Thyroid gland (tissue), 4 donors: ENCODE data around the gene C6orf132. TPM values are rescaled to one million over a fixed set of nuclear protein-coding genes. Genes with fewer than 3 reads are reported as not detected.
"Not testable (repeated sequence)": the region's sequence is repeated elsewhere in the genome, so short reads cannot be mapped to it uniquely, and the experiment has no call there.

Source experiments
- DNase-seq, 2 donors: peaks; one replicate each; pipeline ENCODE4 v3.0.0-alpha.2; 2019
- H3K27ac ChIP-seq, 3 donors: fragments of 200-600 bp; sonication (generic); 1 replicate in 2 of 3; 2 replicates in 1 of 3; pipeline ENCODE4 v1.5.1; 2016 to 2019; ENCODE audit warnings: mild to moderate bottlenecking in 1 of 3, moderate library complexity in 1 of 3
- H3K27me3 ChIP-seq: fragments of 200-600 bp; sonication (generic); one replicate; pipeline ENCODE4 v1.5.1; 2019
- H3K36me3 ChIP-seq, 2 donors: fragments of 200-600 bp; sonication (generic); one replicate each; pipeline ENCODE4 v1.5.1; 2016 to 2019
- H3K4me1 ChIP-seq, 2 donors: fragments of 200-600 bp; sonication (generic); one replicate each; pipeline ENCODE4 v1.5.1; 2017 to 2019
- H3K4me3 ChIP-seq, 3 donors: fragments of 200-600 bp; sonication (generic); replicated peaks in 1 of 3; 1 replicate in 2 of 3; 2 replicates in 1 of 3; pipeline ENCODE4 v1.5.1; 2016; ENCODE audit warnings: mild to moderate bottlenecking in 1 of 3
- H3K9me3 ChIP-seq: fragments of 200-600 bp; sonication (generic); one replicate; pipeline ENCODE4 v1.5.1; 2017
- POLR2A ChIP-seq, 2 donors: fragments of 450-650 bp; IDR thresholded peaks; one replicate each; pipeline ENCODE4 v1.6.1; 2017; ENCODE audit warnings: antibody characterized with exemption in 2 of 2, mild to moderate bottlenecking in 2 of 2, moderate library complexity in 1 of 2
- WGBS, 2 donors: methylation state at CpG; one replicate each; pipeline ENCODE4 v1.1.5; 2017; 5-methylcytosine and 5-hydroxymethylcytosine counted together
- intact Hi-C: fragments of 100-400 bp; cut with DNase I; formaldehyde crosslinking; loops from one replicate; pipeline ENCODE4 v1.15.1; 2023
- total RNA-seq, 4 donors: library from RNA; depleted of rRNA; stranded (reverse); fragments of >200 nt; gene quantifications; one replicate each; pipeline ENCODE4 v1.2.3, GENCODE V29; 2016
- TF ChIP-seq, protein P1 (sequence below), 6 experiments: fragments of 200-600 bp in 3 of 6; fragments of 450-650 bp in 3 of 6; sonication (generic) in 3 of 6; IDR thresholded peaks; one replicate each; pipeline ENCODE4 v1.5.1; 2016 to 2019; ENCODE audit warnings: antibody characterized with exemption in 6 of 6, mild to moderate bottlenecking in 2 of 6, inconsistent platforms in 1 of 6, moderate library complexity in 1 of 6

Gene C6orf132
- total RNA-seq, 4 donors from 2014 or later = 14.8 to 34.3 (median 30.6) TPM

DNA sequence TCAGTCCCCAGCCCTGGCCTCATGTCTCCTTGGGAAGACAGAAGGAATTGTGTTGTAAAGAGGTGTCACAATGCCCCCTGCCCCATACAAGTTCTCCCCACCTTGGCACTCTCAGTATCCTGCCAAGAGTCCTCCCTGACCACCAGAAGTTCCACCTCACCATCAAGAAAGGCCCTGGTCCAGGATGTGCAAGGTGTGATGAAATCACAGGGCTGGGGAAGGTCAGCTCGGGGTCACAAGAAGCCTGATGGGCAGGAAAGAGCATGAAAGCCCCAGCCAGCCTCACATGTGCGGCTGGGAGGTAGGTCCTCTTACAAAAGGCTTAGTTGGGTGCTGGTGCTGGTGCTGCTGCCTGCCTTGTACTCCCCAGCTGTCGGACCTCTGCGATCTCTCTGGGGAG lies 12.9 kb upstream of the C6orf132 start:
- H3K4me3 ChIP-seq = no peak overlapping the region
- TF ChIP-seq POLR2A (IDR thresholded peaks at IDR 0.05) = no peak
- TF ChIP-seq, protein P1, sequence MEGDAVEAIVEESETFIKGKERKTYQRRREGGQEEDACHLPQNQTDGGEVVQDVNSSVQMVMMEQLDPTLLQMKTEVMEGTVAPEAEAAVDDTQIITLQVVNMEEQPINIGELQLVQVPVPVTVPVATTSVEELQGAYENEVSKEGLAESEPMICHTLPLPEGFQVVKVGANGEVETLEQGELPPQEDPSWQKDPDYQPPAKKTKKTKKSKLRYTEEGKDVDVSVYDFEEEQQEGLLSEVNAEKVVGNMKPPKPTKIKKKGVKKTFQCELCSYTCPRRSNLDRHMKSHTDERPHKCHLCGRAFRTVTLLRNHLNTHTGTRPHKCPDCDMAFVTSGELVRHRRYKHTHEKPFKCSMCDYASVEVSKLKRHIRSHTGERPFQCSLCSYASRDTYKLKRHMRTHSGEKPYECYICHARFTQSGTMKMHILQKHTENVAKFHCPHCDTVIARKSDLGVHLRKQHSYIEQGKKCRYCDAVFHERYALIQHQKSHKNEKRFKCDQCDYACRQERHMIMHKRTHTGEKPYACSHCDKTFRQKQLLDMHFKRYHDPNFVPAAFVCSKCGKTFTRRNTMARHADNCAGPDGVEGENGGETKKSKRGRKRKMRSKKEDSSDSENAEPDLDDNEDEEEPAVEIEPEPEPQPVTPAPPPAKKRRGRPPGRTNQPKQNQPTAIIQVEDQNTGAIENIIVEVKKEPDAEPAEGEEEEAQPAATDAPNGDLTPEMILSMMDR (IDR thresholded peaks at IDR 0.05) = no peak
- no peaks in the 10 kb centered on the region for H3K36me3 ChIP-seq
- no peak overlapping the region for H3K27ac ChIP-seq
- intact Hi-C loops = no loop called here
- WGBS, 2 donors = 87 to 97% methylated on average over 4 of the region's 4 CpGs
- DNase-seq = no peak
- no peaks in the 10 kb centered on the region for H3K27me3 ChIP-seq
- H3K4me1 ChIP-seq = peaks cover 0 to 5% of the 10 kb centered on the region in 2 donors
- H3K9me3 ChIP-seq = no peaks in the 10 kb centered on the region

DNA sequence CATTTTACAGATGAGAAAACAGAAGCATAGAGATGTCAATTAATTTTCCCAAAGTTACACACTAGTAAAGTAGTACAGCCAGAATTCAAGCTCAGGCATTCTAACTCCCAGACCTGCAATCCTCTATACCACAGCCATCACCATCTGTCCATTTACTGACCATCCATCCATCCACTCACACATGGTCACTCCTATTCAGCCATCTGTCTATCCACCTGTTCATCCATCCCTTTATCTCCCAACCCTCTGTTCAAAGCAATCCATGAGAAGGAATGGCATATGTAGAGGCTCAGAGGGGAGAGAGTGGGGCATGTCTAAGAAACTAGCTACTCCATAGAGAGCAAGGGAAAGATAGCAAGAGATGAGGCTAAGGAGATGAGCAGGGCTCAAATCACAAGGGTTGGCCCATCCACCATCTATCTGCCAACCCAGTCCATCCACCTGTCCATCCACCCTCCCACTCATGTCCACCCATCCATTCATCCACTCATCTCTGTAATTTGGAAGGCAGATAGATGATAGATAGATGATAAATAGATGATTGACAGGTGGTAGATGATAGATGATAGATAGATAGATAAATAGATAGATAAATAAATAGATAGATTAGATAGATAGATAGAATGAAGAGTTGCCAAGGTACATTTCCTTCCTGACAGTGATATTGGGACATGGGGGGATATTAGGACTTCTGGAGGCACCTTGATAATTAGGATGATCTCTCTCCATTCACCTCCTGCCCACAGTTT lies 12.2 kb upstream of the C6orf132 start:
- no peaks in the 10 kb centered on the region for H3K9me3 ChIP-seq
- no peaks in the 10 kb centered on the region for H3K36me3 ChIP-seq
- peaks cover 0 to 5% of the 10 kb centered on the region in 2 donors for H3K4me1 ChIP-seq
- TF ChIP-seq POLR2A (IDR thresholded peaks at IDR 0.05) = no peak
- TF ChIP-seq, protein P1 (IDR thresholded peaks at IDR 0.05) = no peak
- H3K27me3 ChIP-seq = no peaks in the 10 kb centered on the region
- no peak for DNase-seq
- H3K4me3 ChIP-seq = no peak overlapping the region
- intact Hi-C loops = no loop called here
- no peak overlapping the region for H3K27ac ChIP-seq

DNA sequence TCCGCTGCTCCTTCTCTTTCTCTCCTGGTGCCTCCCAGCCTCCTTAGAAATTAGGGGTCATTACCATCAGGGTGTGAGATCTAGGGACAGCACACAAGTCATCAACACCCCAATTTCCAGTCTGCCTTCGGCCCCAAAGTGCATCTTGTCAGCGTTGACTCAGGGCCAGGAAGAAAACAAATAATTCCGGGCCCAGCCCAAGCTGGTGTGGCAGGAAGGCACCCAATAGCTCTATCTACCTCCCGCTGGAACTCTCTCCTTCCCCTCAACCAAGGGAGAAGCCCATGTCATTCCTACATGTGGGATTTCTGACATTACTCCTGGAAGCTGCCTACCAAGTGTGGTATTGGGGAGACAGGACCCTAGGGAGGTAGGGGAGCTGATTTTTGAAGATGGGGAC lies 11.5 kb upstream of the C6orf132 start:
- no peak for DNase-seq
- peaks cover 0 to 5% of the 10 kb centered on the region in 2 donors for H3K4me1 ChIP-seq
- H3K4me3 ChIP-seq = no peak overlapping the region
- H3K27ac ChIP-seq = no peak overlapping the region
- no peaks in the 10 kb centered on the region for H3K36me3 ChIP-seq
- TF ChIP-seq POLR2A (IDR thresholded peaks at IDR 0.05) = no peak
- TF ChIP-seq, protein P1 (IDR thresholded peaks at IDR 0.05) = no peak
- H3K9me3 ChIP-seq = no peaks in the 10 kb centered on the region
- intact Hi-C loops = no loop called here
- 78 to 85% methylated on average over 4 to 5 of the region's 5 CpGs for WGBS, 2 donors
- no peaks in the 10 kb centered on the region for H3K27me3 ChIP-seq

DNA sequence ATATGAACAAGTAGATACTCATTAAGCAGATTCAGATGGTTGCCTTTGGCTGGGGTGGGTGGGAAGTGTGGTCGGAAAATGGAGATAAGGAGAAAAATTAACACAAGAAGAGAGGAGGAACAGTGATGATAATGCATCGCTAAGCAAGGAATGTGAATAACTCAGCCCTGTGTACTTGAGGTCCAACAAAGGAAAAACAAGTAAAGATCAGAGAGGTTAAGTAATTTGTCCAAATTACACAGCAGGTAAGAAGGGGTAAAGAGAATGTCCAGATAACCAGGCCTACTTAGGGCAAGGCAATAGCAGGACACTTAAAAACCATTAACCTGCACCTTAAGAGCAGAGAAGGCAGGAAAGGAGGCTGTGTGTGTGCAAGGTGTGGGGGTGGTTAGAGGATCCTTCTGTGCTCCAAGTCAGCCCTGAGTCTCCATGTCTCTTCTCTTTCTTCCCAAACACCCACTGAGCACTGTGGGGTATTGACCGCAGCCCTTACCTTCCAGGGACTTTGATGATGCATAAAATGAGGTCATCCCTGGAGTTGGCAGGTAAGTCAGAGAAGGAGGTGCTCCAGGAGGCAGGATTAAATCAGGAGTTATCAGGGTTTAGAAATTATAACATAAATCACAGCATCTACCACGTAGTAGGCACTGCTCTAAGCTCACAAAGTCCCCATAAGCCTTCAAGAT lies 10.3 kb upstream of the C6orf132 start:
- H3K36me3 ChIP-seq, H3K4me1 ChIP-seq, intact Hi-C loops, H3K27ac ChIP-seq, H3K9me3 ChIP-seq, H3K27me3 ChIP-seq, DNase-seq, H3K4me3 ChIP-seq: not testable (repeated sequence)
- 80 to 85% methylated on average over 4 of the region's 4 CpGs for WGBS, 2 donors

DNA sequence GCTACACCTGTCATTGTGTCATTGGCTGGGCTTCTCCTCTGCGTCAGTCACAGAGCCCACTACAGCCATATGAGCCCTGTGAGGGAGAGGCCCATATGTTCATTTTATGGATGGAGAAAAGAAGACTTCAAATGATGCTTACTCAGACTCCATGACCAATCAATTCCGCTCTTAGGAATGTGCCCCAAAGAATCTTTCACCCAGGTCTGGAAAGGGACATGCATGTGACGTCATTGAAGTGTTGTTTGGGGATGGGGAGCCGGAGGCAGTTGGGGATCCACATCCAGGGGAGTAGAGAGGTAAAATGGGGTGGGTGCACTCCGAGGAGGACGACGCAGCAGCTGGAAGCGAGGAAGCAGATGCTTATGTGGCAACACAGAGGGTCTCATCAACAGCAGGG lies 9.6 kb upstream of the C6orf132 start:
- no peak for DNase-seq
- WGBS, 2 donors = 86 to 91% methylated on average over 8 of the region's 8 CpGs
- Histone ChIP-seq H3K36me3 (no peaks in the 10 kb centered on the region), H3K4me3 (no peak overlapping the region), H3K9me3 (no peaks in the 10 kb centered on the region), H3K27me3 (no peaks in the 10 kb centered on the region), H3K4me1 (no peaks in the 10 kb centered on the region), H3K27ac (no peak overlapping the region)
- TF ChIP-seq, protein P1 (IDR thresholded peaks at IDR 0.05) = no peak
- no peak for TF ChIP-seq POLR2A (IDR thresholded peaks at IDR 0.05)
- intact Hi-C loops = no loop called here
